Measurements from ENCODE around the gene FYN. TPM values are rescaled to one million over a fixed set of nuclear protein-coding genes. Genes with fewer than 3 reads are reported as not detected.
A peak's percentile ranks its signal among the peaks of the same experiment; 100 is the strongest.

The FYN gene
- total and polyA plus RNA-seq, 2 donors: 93.9 to 97.6 TPM

DNA sequence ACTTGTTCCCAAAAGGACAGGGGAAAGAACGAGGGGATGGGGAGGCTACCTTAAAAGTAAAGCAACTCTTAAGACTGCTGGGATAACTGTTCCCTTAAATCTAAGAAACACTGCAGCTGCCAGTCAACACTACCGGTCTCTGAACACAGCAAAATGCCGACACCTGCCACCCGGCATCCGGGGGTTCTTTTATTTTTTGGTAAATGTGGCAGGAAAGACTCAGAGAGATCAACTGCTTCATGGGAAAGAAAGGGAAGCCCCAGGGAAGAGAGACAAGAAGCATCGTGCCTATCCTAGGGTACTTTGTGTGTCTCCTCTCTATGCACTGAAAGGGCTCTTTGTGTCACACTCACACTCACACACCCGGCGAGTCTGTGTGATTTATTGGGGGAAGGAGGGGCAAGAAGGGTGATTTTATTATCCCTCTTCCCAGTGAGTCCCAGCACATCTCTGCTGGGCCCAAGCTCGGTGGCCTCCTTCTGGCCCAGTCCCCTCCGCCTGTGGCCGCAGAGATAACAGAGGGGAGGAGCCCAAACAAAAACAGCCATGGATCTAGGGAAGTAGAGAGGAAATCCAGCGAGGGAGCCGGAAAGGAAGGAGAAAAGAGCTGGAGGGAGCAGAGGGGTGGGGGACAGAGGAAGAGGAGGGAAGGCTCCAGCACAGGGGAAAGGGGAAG, 1.4 kb downstream of the FYN start:
- Histone ChIP-seq H3K36me3 (ENCODE audit: control insufficient read depth in 2 of 2, insufficient read depth in 2 of 2, low read length in 1 of 2) (no peaks in the 10 kb centered on the region), H3K27ac (ENCODE audit: low read depth in 1 of 2, low read length in 1 of 2) (peak overlapping the region; percentile 79 to 94), H3K27me3 (ENCODE audit: control insufficient read depth in 2 of 2, insufficient read depth in 1 of 2, low read length in 1 of 2) (no peaks in the 10 kb centered on the region), H3K4me3 (ENCODE audit: low read length in 2 of 2) (peak overlapping the region; percentile 62 to 72), H3K9me3 (ENCODE audit: control insufficient read depth in 2 of 2, insufficient read depth in 1 of 2, low read length in 1 of 2) (no peaks in the 10 kb centered on the region), H3K4me1 (ENCODE audit: control insufficient read depth in 2 of 2, insufficient read depth in 2 of 2, low read length in 2 of 2) (peaks cover 23 to 38% of the 10 kb centered on the region in 2 donors)
- peak in 8 of 9 donors; percentile 32 to 76 (median 48) for DNase-seq (ENCODE audit: low read depth in 6 of 9, low spot score in 9 of 9)
- WGBS: 2% methylated on average over 13 of the region's 13 CpGs

DNA sequence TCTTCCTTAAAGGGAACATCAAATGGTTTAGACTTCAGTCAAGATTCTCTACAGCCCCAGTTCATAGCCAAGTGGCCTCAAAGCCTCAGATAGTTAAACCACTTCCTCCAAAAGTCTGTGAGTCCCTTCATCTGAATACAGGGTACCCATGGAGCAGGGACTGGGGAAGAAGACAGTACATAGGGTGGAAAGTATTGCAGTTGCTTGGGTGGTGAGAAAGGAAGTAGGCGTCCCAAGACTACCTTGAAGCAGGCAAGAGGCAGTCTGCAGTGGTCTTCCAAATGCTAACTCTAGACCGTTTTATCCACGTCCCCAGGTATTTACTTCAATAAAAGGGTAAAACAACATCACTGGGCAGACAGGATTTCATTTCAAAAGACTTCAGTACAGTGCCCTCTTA, 2.0 kb downstream of the FYN start:
- WGBS: 2% methylated on average over 3 of the region's 3 CpGs
- Histone ChIP-seq H3K4me1 (ENCODE audit: control insufficient read depth in 2 of 2, insufficient read depth in 2 of 2, low read length in 2 of 2) (peaks cover 24 to 44% of the 10 kb centered on the region in 2 donors), H3K4me3 (ENCODE audit: low read length in 2 of 2) (peak overlapping the region; percentile 62 to 72), H3K36me3 (ENCODE audit: control insufficient read depth in 2 of 2, insufficient read depth in 2 of 2, low read length in 1 of 2) (no peaks in the 10 kb centered on the region), H3K27me3 (ENCODE audit: control insufficient read depth in 2 of 2, insufficient read depth in 1 of 2, low read length in 1 of 2) (no peaks in the 10 kb centered on the region), H3K27ac (ENCODE audit: low read depth in 1 of 2, low read length in 1 of 2) (peak overlapping the region; percentile 79 to 94), H3K9me3 (ENCODE audit: control insufficient read depth in 2 of 2, insufficient read depth in 1 of 2, low read length in 1 of 2) (no peaks in the 10 kb centered on the region)
- peak in 7 of 9 donors; percentile 51 to 85 (median 67) for DNase-seq (ENCODE audit: low read depth in 6 of 9, low spot score in 9 of 9)

DNA sequence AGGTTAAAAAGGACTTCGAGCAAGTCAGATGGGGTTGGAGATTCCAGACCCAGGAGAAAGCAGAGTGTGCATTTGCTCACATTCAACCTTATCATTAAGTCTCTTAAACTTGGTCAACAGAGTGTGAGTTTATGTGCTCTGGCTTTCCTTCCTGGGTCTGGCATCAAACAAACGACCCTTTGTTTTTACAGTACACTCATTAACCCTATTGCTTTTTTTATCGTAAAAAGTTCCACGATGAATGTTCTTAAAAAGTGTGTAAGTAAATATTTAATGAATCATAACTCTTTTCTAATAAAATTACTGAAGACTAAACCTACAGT, 2.5 kb downstream of the FYN start:
- Histone ChIP-seq H3K4me1 (ENCODE audit: control insufficient read depth in 2 of 2, insufficient read depth in 2 of 2, low read length in 2 of 2) (peaks cover 24 to 46% of the 10 kb centered on the region in 2 donors), H3K27me3 (ENCODE audit: control insufficient read depth in 2 of 2, insufficient read depth in 1 of 2, low read length in 1 of 2) (no peaks in the 10 kb centered on the region), H3K27ac (ENCODE audit: low read depth in 1 of 2, low read length in 1 of 2) (peak overlapping the region in 1 of 2 donors; percentile 94), H3K4me3 (ENCODE audit: low read length in 2 of 2) (peak overlapping the region; percentile 62 to 72), H3K36me3 (ENCODE audit: control insufficient read depth in 2 of 2, insufficient read depth in 2 of 2, low read length in 1 of 2) (no peaks in the 10 kb centered on the region), H3K9me3 (ENCODE audit: control insufficient read depth in 2 of 2, insufficient read depth in 1 of 2, low read length in 1 of 2) (no peaks in the 10 kb centered on the region)
- no peak for DNase-seq (ENCODE audit: low read depth in 6 of 9, low spot score in 9 of 9)
- WGBS: 58% methylated on average over 4 of the region's 4 CpGs

DNA sequence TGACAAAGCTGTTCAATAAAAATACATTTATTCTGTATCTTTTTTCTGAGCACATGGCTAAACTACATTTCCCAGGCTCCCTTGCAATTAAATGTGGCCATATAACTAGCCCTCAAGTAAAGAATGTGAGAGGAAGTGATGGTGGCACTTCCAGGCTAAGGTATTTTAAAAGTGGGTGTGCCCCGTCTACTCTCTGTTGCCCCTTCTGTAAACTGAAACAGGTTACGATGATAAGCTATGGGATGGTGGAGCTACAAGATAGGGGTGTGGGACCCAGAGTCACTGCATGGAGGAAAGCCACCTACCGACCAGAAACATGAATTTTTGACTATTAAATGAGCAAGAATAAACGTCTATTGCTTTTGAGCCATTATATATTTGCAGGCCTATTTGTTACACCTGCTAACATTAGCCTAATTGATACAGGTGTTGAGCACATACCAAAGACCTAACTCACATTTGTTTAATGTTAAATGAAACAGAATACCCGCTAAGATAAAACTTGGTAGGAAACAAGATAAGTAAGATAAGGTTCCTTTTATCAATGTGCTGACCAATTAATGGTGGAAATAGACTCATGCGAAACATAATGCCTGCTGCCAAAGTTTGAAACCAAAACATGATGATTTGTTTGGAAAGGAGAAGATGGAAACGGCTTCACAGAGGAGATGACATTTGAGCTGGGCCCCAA, 3.1 kb downstream of the FYN start:
- Histone ChIP-seq H3K27me3 (ENCODE audit: control insufficient read depth in 2 of 2, insufficient read depth in 1 of 2, low read length in 1 of 2) (no peaks in the 10 kb centered on the region), H3K9me3 (ENCODE audit: control insufficient read depth in 2 of 2, insufficient read depth in 1 of 2, low read length in 1 of 2) (no peaks in the 10 kb centered on the region), H3K27ac (ENCODE audit: low read depth in 1 of 2, low read length in 1 of 2) (peak overlapping the region in 1 of 2 donors; percentile 94), H3K36me3 (ENCODE audit: control insufficient read depth in 2 of 2, insufficient read depth in 2 of 2, low read length in 1 of 2) (no peaks in the 10 kb centered on the region), H3K4me1 (ENCODE audit: control insufficient read depth in 2 of 2, insufficient read depth in 2 of 2, low read length in 2 of 2) (peaks cover 24 to 46% of the 10 kb centered on the region in 2 donors), H3K4me3 (ENCODE audit: low read length in 2 of 2) (peak overlapping the region; percentile 62 to 72)
- 87% methylated on average over 7 of the region's 7 CpGs for WGBS
- DNase-seq (ENCODE audit: low read depth in 6 of 9, low spot score in 9 of 9): no peak

DNA sequence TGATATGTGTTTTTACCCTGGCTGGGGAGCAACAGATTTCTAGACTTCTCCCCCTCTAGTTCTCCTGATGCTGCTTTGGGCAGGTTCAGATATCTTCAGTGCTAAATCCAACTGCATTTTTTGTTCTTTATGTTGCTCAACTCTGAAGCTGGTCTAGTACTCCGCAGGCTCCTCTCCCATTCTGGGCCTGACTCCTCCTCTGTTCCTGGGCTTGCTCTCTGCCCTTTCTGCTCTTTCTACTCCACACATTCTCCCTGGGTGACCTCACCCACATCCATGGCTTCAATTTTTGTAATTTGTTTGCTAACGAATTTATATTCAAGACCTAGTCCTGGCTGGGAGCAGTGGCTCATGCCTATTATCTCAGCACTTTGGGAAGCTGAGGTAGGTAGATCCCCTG, 6.4 kb downstream of the FYN start:
- Histone ChIP-seq H3K9me3 (ENCODE audit: control insufficient read depth in 2 of 2, insufficient read depth in 1 of 2, low read length in 1 of 2) (no peaks in the 10 kb centered on the region), H3K27ac (ENCODE audit: low read depth in 1 of 2, low read length in 1 of 2) (no peak overlapping the region), H3K4me1 (ENCODE audit: control insufficient read depth in 2 of 2, insufficient read depth in 2 of 2, low read length in 2 of 2) (peaks cover 43 to 62% of the 10 kb centered on the region in 2 donors), H3K27me3 (ENCODE audit: control insufficient read depth in 2 of 2, insufficient read depth in 1 of 2, low read length in 1 of 2) (no peaks in the 10 kb centered on the region), H3K4me3 (ENCODE audit: low read length in 2 of 2) (no peak overlapping the region), H3K36me3 (ENCODE audit: control insufficient read depth in 2 of 2, insufficient read depth in 2 of 2, low read length in 1 of 2) (peaks cover 0 to 7% of the 10 kb centered on the region in 2 donors)
- DNase-seq (ENCODE audit: low read depth in 6 of 9, low spot score in 9 of 9): no peak
- 97% methylated on average over 2 of the region's 2 CpGs for WGBS

DNA sequence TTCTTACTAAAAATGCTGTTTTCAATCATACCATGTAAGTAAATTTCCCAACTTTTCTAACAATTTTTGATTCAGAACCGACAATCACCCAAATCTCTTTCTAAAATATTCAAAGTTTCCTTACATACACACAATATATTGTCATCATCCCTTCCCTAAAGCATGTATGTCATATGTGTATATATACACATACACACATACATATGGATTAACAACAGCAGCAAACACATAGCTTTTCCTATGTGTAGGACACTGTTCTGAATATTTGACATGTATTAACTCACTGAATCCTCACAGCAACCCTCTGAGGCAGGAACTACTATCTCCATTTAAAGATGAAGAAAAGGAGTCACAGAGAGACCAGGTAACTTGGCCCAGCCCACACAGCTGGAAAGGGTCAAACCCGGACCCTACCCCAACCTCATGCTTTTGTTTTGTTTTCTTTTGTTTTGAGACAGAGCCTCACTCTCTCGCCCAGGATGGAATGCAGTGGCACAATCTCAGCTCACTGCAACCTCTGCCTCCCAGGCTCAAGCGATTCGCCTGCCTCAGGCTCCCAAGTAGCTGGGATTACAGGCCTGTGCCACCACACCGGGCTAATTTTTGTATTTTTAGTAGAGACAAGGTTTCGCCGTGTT, 7.2 kb downstream of the FYN start:
- Histone ChIP-seq H3K27me3 (ENCODE audit: control insufficient read depth in 2 of 2, insufficient read depth in 1 of 2, low read length in 1 of 2) (no peaks in the 10 kb centered on the region), H3K27ac (ENCODE audit: low read depth in 1 of 2, low read length in 1 of 2) (no peak overlapping the region), H3K36me3 (ENCODE audit: control insufficient read depth in 2 of 2, insufficient read depth in 2 of 2, low read length in 1 of 2) (peaks cover 0 to 9% of the 10 kb centered on the region in 2 donors), H3K9me3 (ENCODE audit: control insufficient read depth in 2 of 2, insufficient read depth in 1 of 2, low read length in 1 of 2) (no peaks in the 10 kb centered on the region), H3K4me3 (ENCODE audit: low read length in 2 of 2) (no peak overlapping the region), H3K4me1 (ENCODE audit: control insufficient read depth in 2 of 2, insufficient read depth in 2 of 2, low read length in 2 of 2) (peaks cover 51 to 67% of the 10 kb centered on the region in 2 donors)
- no peak for DNase-seq (ENCODE audit: low read depth in 6 of 9, low spot score in 9 of 9)
- WGBS: 94% methylated on average over 8 of the region's 8 CpGs

DNA sequence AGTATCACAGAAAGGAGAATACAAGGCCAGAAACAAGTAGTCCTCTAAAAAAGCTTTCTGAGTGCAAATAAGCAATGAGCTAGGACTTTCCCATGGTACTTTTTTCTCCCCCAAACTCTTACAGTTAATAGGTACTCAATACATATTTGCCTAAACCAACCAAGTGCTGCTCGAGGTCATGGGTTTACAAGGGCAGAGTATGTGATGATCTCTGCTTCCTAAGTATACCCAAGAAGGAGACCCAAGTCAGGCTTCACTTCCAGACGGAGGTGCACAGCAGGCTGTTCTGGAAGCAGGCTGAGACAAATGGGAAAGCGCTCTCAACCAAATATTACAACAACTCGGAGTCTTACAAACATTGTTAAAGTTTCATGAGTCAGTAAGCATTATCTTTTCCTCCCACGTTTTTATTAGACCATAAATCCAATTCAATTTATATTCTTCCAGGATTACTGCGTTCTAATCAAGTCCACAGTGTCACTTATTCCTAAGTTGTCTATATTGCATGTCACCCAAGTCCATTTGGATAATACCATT, 8.1 kb downstream of the FYN start:
- 95% methylated on average over 6 of the region's 6 CpGs for WGBS
- Histone ChIP-seq H3K9me3 (ENCODE audit: control insufficient read depth in 2 of 2, insufficient read depth in 1 of 2, low read length in 1 of 2) (no peaks in the 10 kb centered on the region), H3K4me3 (ENCODE audit: low read length in 2 of 2) (no peak overlapping the region), H3K27me3 (ENCODE audit: control insufficient read depth in 2 of 2, insufficient read depth in 1 of 2, low read length in 1 of 2) (no peaks in the 10 kb centered on the region), H3K36me3 (ENCODE audit: control insufficient read depth in 2 of 2, insufficient read depth in 2 of 2, low read length in 1 of 2) (peaks cover 0 to 9% of the 10 kb centered on the region in 2 donors), H3K4me1 (ENCODE audit: control insufficient read depth in 2 of 2, insufficient read depth in 2 of 2, low read length in 2 of 2) (peaks cover 53 to 68% of the 10 kb centered on the region in 2 donors), H3K27ac (ENCODE audit: low read depth in 1 of 2, low read length in 1 of 2) (no peak overlapping the region)
- DNase-seq (ENCODE audit: low read depth in 6 of 9, low spot score in 9 of 9): no peak

DNA sequence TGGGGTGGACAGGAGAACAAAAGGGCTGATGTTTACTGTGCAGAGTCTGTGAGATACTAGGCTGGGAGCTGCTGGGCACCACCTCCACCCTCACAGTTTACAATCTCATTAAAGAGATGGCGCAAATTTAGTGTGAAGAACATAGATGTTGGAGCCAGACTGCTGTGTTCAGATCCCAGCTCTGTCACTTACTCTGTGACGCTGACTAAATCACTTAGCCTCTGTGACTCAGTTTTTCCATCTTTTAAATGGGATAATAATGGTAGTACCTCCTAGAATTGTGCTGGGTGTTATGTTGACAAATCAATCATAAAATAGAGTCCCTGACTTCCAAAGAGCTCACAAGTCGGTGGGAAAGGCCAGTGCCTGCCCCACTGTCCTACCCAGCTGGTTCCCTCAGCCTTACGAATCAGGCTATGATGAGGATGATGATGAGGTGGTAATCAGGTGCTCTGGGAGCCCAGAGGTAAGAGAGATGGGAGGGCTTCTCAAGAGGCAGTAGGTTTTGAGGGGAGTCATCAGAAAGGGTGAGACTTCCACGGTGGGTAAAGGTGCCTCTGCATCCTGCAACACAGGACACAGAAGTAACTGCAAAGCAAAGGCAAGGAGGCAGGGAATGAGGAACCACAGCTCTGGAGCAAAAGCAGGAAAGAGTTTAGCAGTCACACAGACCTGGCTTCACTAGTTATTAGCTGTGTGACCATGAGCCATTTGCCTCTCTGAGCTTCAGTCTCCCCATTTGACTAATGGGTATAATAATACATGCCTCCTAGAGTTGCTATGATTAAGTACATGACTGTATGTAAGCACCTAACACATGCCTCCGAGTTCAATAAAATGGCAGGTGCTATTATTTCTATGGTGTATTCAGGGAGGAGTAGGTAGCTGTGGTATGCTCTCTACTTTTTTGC, 8.9 kb downstream of the FYN start:
- no peaks in the 10 kb centered on the region for H3K9me3 ChIP-seq (ENCODE audit: control insufficient read depth in 2 of 2, insufficient read depth in 1 of 2, low read length in 1 of 2)
- H3K4me3 ChIP-seq (ENCODE audit: low read length in 2 of 2): no peak overlapping the region
- 94% methylated on average over 6 of the region's 6 CpGs for WGBS
- peaks cover 0 to 9% of the 10 kb centered on the region in 2 donors for H3K36me3 ChIP-seq (ENCODE audit: control insufficient read depth in 2 of 2, insufficient read depth in 2 of 2, low read length in 1 of 2)
- no peak overlapping the region for H3K27ac ChIP-seq (ENCODE audit: low read depth in 1 of 2, low read length in 1 of 2)
- no peak for DNase-seq (ENCODE audit: low read depth in 6 of 9, low spot score in 9 of 9)
- H3K27me3 ChIP-seq (ENCODE audit: control insufficient read depth in 2 of 2, insufficient read depth in 1 of 2, low read length in 1 of 2): no peaks in the 10 kb centered on the region
- H3K4me1 ChIP-seq (ENCODE audit: control insufficient read depth in 2 of 2, insufficient read depth in 2 of 2, low read length in 2 of 2): peaks cover 53 to 69% of the 10 kb centered on the region in 2 donors
